SK-N-SH treated with all-trans-retinoic acid at 6 μM for 48 hours (cell line): ENCODE measurements around the gene GLA.

Source experiments
- ATAC-seq: fragments of 200-7000 bp; cut with Tn5 transposase; 3 replicates; pipeline ENCODE4 v1.9.1; 2020; ENCODE audit warnings: mild to moderate bottlenecking, moderate library complexity
- ARNTL ChIP-seq: fragments of 450-650 bp; formaldehyde crosslinking; IDR thresholded peaks from 2 replicates; pipeline ENCODE4 v1.5.0; 2020; ENCODE audit warnings: low read depth, mild to moderate bottlenecking, moderate library complexity, borderline replicate concordance
- BACH2 ChIP-seq: fragments of 250-450 bp; sonication (Bioruptor Pico); IDR thresholded peaks from 2 replicates; pipeline ENCODE4 v1.9.0; 2021; ENCODE audit warnings: mild to moderate bottlenecking, borderline replicate concordance
- CSDC2 ChIP-seq: fragments of 250-450 bp; sonication (Bioruptor Pico); IDR thresholded peaks from 2 replicates; pipeline ENCODE4 v1.5.0; 2020; ENCODE audit warnings: mild to moderate bottlenecking, moderate library complexity
- ESRRG ChIP-seq: fragments of 250-450 bp; sonication (Bioruptor Pico); IDR thresholded peaks from 2 replicates; pipeline ENCODE4 v1.6.1; 2021; ENCODE audit warnings: mild to moderate bottlenecking
- GLIS3 ChIP-seq: fragments of 250-450 bp; sonication (Bioruptor Pico); IDR thresholded peaks from 2 replicates; pipeline ENCODE4 v1.5.0; 2020; ENCODE audit warnings: mild to moderate bottlenecking, moderate library complexity
- ISL1 ChIP-seq: fragments of 250-450 bp; sonication (Bioruptor Pico); IDR thresholded peaks from 2 replicates; pipeline ENCODE4 v2.1.2; 2022; ENCODE audit warnings: mild to moderate bottlenecking, moderate library complexity
- OSR1 ChIP-seq: fragments of 250-450 bp; sonication (Bioruptor Pico); IDR thresholded peaks from 2 replicates; pipeline ENCODE4 v1.8.0; 2022; ENCODE audit warnings: moderate library complexity, mild to moderate bottlenecking, inconsistent platforms
- PPARA ChIP-seq: fragments of 250-450 bp; sonication (Bioruptor Pico); IDR thresholded peaks from 2 replicates; pipeline ENCODE4 v1.5.0; 2020; ENCODE audit warnings: mild to moderate bottlenecking, borderline replicate concordance
- SNAI2 ChIP-seq: fragments of 250-450 bp; sonication (Bioruptor Pico); IDR thresholded peaks from 2 replicates; pipeline ENCODE4 v1.5.0; 2020; ENCODE audit warnings: mild to moderate bottlenecking, moderate library complexity
- TCF4 ChIP-seq: fragments of 250-450 bp; sonication (Bioruptor Pico); IDR thresholded peaks from 2 replicates; pipeline ENCODE4 v1.8.0; 2021; ENCODE audit warnings: mild to moderate bottlenecking, moderate library complexity, borderline replicate concordance
- ZC3H10 ChIP-seq: fragments of 250-450 bp; sonication (Bioruptor Pico); IDR thresholded peaks from 2 replicates; pipeline ENCODE4 v1.5.1; 2021; ENCODE audit warnings: mild to moderate bottlenecking, moderate library complexity
- ZFP3 ChIP-seq: fragments of 250-450 bp; sonication (Bioruptor Pico); IDR thresholded peaks from 2 replicates; pipeline ENCODE4 v1.5.0; 2020; ENCODE audit warnings: mild to moderate bottlenecking, moderate library complexity
- ZFP30 ChIP-seq: fragments of 450-650 bp; formaldehyde crosslinking; IDR thresholded peaks from 2 replicates; pipeline ENCODE4 v1.5.0; 2022; ENCODE audit warnings: mild to moderate bottlenecking, moderate library complexity
- ZNF565 ChIP-seq: fragments of 450-650 bp; formaldehyde crosslinking; conservative IDR thresholded peaks from 2 replicates; pipeline ENCODE4 v1.5.0; 2020; ENCODE audit warnings: low read depth, mild to moderate bottlenecking, moderate library complexity
- ZNF70 ChIP-seq: fragments of 450-650 bp; formaldehyde crosslinking; IDR thresholded peaks from 2 replicates; pipeline ENCODE4 v1.5.0; 2020; ENCODE audit warnings: mild to moderate bottlenecking, moderate library complexity
- ZNF8 ChIP-seq: fragments of 450-650 bp; formaldehyde crosslinking; IDR thresholded peaks from 2 replicates; pipeline ENCODE4 v1.5.0; 2020; ENCODE audit warnings: mild to moderate bottlenecking, moderate library complexity
- TF ChIP-seq, protein P1 (sequence below): fragments of 250-450 bp; sonication (Bioruptor Pico); IDR thresholded peaks from 2 replicates; pipeline ENCODE4 v1.5.1; 2020; ENCODE audit warnings: low read depth, mild to moderate bottlenecking, moderate library complexity
- TF ChIP-seq, protein P2 (sequence below): fragments of 250-450 bp; sonication (Bioruptor Pico); IDR thresholded peaks from 2 replicates; pipeline ENCODE4 v1.5.1; 2021; ENCODE audit warnings: mild to moderate bottlenecking, moderate library complexity
- TF ChIP-seq, protein P3 (sequence below): fragments of 250-450 bp; sonication (Bioruptor Pico); IDR thresholded peaks from 2 replicates; pipeline ENCODE4 v1.8.0; 2020; ENCODE audit warnings: mild to moderate bottlenecking, moderate library complexity, borderline replicate concordance
- TF ChIP-seq, protein P4 (sequence below): fragments of 250-450 bp; sonication (Bioruptor Pico); IDR thresholded peaks from 2 replicates; pipeline ENCODE4 v1.8.0; 2021; ENCODE audit warnings: low read depth, mild to moderate bottlenecking, moderate library complexity, borderline replicate concordance

The GLA gene

DNA sequence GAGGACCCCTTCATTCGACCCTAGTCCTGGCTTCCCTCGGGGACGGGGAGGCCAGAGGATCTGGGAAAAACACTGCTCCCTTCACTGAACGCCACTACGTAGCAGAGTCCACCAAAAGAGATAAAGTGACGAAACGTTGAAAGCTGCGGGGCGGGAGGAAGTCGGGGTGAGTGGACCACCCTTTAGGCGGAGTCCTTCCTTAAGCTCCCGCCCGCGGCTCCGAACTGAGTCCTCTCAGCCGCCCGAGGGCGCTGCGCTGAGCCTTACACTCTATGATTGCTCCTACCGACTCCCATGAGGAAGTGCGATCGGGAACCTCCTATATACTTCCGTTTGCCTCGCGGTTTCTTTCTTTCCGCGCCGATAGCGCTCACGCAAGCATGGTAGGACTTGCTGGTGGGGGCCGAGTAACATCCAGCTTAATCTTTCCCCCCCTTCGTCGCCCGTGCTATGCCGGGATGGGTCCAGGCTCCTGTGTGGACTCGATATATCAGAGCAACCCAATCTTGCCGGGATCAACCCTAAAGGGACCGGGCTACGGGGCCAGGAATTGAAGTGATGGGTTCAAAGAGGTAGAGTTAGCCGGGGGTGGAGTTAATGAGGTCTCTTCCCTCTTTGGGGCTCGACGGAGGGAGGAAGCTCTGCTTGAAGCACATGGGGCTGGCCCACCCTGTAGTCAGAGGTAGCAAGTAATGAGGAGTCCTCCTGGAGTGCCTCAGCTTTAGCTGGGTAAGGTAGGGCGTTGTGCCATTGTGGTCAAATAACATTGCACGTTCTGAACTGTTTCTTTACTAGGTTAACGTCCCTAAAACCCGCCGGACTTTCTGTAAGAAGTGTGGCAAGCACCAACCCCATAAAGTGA is 16.8 kb downstream of the GLA start, which contains the start of gene RPL36A (continued):
- TF ChIP-seq TCF4 (no peak), ZNF8 (CRISPR knock-in tag) (no peak), ISL1 (CRISPR knock-in tag) (no peak), ZC3H10 (no peak)
- TF ChIP-seq, protein P1, sequence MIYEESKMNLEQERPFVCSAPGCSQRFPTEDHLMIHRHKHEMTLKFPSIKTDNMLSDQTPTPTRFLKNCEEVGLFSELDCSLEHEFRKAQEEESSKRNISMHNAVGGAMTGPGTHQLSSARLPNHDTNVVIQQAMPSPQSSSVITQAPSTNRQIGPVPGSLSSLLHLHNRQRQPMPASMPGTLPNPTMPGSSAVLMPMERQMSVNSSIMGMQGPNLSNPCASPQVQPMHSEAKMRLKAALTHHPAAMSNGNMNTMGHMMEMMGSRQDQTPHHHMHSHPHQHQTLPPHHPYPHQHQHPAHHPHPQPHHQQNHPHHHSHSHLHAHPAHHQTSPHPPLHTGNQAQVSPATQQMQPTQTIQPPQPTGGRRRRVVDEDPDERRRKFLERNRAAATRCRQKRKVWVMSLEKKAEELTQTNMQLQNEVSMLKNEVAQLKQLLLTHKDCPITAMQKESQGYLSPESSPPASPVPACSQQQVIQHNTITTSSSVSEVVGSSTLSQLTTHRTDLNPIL (CRISPR knock-in tag), result no peak; the same call in 1 of the 2 replicates

DNA sequence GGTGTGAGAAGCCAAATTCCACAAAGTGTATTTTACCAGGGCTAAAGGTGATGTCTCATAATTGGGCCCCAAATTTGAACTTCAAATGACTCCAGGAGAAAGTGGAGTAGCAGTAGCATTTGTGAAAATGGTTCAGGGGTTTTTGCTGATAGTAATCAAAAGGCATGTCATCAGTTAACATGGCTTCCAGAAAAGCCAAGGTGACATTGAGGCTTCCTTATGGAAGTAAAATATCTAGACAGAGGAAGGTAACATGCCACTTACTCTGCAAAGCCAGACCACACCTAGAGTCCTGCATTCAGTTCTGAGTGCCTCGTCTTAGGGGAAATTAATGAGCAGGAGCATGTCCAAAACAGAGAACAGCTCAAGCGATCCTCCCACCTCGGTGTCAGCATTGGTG is 19.1 kb downstream of the GLA start:
- no peak for TF ChIP-seq ZC3H10
- TF ChIP-seq ZFP30 (CRISPR knock-in tag), result no peak
- TF ChIP-seq PPARA (CRISPR knock-in tag), result no peak
- TF ChIP-seq ZNF70 (CRISPR knock-in tag), result no peak
- TF ChIP-seq, protein P2, sequence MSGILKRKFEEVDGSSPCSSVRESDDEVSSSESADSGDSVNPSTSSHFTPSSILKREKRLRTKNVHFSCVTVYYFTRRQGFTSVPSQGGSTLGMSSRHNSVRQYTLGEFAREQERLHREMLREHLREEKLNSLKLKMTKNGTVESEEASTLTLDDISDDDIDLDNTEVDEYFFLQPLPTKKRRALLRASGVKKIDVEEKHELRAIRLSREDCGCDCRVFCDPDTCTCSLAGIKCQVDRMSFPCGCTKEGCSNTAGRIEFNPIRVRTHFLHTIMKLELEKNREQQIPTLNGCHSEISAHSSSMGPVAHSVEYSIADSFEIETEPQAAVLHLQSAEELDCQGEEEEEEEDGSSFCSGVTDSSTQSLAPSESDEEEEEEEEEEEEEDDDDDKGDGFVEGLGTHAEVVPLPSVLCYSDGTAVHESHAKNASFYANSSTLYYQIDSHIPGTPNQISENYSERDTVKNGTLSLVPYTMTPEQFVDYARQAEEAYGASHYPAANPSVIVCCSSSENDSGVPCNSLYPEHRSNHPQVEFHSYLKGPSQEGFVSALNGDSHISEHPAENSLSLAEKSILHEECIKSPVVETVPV (CRISPR knock-in tag), result no peak
- no peak for TF ChIP-seq SNAI2 (CRISPR knock-in tag)
- no peak for TF ChIP-seq ISL1 (CRISPR knock-in tag)
- TF ChIP-seq, protein P1 (CRISPR knock-in tag), result no peak
- TF ChIP-seq ZNF8 (CRISPR knock-in tag), result no peak
- TF ChIP-seq TCF4, result no peak
- TF ChIP-seq, all 23 proteins: peak for 0
- no peak for ATAC-seq

DNA sequence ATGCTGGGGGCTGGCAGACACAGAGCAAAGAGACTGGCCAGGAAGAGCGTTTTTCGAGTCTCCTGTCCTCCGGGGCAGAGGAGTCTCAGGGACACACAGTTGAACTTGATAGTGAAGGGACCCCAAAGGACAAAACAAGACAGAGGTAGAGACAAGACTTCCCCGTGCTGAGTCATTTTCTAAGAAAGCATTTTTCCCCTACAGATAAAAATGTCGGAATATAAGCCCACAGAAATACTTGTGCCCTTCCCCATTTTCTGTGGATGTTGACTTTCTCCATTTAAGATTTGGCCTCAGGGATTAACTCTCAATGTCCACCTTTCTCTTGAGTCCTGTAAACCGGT is 21.2 kb downstream of the GLA start:
- ATAC-seq, result no peak
- TF ChIP-seq ZNF70 (CRISPR knock-in tag) (no peak), OSR1 (CRISPR knock-in tag) (no peak), ZNF565 (no peak), ZFP3 (CRISPR knock-in tag) (no peak)

DNA sequence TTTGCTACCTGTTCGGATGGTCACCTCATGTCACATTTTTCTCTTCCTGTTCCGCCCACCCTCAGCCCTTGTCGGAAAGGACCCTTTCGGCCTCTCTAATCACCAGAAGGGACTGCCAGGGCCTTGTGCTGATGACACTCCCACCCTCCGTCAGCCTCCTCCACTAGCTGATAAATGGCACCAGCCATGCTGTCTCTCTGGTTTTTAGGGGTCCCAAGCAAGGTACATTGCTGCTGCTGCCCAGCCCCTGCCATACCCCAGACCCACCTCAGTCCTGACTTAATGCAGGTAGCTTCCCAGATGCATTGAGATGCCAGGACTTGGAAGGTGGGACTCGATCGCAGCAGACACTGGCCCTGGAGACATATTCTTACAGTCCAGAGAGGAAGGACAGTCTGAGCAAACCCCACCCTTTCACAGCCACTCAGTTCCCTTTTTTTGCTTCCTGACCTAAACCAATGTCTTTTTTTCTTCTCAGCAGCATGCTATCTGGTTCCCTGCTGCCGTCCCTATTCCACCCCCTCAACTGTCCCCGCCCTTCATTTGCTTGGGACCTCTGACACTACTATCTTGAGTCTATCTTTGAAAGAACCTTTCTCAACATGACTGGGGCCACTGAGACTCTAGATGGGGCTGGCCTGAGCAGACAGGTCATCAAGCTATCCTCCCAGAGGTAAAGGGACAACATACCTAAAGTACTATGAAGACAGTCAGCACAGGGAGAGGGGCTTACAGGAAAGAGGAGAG is 21.8 kb downstream of the GLA start, which contains the start of gene BTK:
BTK (minus strand) TSS at position 397 of the 747 bp plus-strand sequence. CDS start 10,907 bp downstream, outside the sequence.
- no peak for ATAC-seq
- TF ChIP-seq, protein P3, sequence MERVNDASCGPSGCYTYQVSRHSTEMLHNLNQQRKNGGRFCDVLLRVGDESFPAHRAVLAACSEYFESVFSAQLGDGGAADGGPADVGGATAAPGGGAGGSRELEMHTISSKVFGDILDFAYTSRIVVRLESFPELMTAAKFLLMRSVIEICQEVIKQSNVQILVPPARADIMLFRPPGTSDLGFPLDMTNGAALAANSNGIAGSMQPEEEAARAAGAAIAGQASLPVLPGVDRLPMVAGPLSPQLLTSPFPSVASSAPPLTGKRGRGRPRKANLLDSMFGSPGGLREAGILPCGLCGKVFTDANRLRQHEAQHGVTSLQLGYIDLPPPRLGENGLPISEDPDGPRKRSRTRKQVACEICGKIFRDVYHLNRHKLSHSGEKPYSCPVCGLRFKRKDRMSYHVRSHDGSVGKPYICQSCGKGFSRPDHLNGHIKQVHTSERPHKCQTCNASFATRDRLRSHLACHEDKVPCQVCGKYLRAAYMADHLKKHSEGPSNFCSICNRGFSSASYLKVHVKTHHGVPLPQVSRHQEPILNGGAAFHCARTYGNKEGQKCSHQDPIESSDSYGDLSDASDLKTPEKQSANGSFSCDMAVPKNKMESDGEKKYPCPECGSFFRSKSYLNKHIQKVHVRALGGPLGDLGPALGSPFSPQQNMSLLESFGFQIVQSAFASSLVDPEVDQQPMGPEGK (CRISPR knock-in tag), result no peak
- no peak for TF ChIP-seq ISL1 (CRISPR knock-in tag)

DNA sequence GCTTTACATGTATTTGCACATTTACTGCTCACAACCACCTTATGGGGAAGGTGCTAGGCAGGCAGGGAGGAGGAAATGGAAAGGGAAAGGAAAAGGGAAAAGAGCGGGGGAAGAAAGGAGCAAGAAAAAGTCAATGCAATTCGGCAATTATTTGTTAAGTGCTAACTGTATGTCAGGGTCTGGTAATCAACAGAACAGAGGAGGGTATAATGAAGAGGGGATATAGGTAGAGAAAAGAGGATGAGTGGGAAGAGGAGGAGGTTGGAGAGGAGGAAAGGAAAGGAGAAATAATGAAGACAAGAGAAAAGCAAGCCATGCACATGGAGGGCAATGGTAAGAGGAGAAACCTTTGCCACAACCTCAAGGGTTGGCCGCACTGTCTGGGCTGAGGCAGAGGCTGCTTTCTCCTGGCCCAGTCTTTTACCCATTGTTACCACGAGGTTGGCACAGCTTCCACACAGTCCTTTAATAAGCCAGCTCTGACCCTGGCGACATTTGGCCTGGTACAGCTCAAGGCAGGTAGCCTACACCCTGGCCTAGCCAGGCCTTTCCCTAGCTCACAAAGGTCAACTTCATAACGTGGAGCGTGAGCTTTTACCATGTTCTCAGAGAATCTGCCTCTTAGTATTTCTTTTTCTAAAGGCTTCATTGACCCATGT is 22.6 kb downstream of the GLA start:
- TF ChIP-seq, protein P2 (CRISPR knock-in tag), result no peak
- no peak for TF ChIP-seq OSR1 (CRISPR knock-in tag)
- TF ChIP-seq, protein P4, sequence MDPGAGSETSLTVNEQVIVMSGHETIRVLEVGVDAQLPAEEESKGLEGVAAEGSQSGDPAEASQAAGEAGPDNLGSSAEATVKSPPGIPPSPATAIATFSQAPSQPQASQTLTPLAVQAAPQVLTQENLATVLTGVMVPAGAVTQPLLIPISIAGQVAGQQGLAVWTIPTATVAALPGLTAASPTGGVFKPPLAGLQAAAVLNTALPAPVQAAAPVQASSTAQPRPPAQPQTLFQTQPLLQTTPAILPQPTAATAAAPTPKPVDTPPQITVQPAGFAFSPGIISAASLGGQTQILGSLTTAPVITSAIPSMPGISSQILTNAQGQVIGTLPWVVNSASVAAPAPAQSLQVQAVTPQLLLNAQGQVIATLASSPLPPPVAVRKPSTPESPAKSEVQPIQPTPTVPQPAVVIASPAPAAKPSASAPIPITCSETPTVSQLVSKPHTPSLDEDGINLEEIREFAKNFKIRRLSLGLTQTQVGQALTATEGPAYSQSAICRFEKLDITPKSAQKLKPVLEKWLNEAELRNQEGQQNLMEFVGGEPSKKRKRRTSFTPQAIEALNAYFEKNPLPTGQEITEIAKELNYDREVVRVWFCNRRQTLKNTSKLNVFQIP (CRISPR knock-in tag), result no peak
- TF ChIP-seq ISL1 (CRISPR knock-in tag), result no peak
- no peak for TF ChIP-seq CSDC2 (CRISPR knock-in tag)
- no peak for TF ChIP-seq ZFP3 (CRISPR knock-in tag)
- TF ChIP-seq ZC3H10, result no peak
- no peak for TF ChIP-seq PPARA (CRISPR knock-in tag)
- no peak for TF ChIP-seq ESRRG (CRISPR knock-in tag)
- TF ChIP-seq GLIS3, result no peak
- TF ChIP-seq BACH2 (CRISPR knock-in tag), result no peak
- TF ChIP-seq, protein P3 (CRISPR knock-in tag), result no peak
- TF ChIP-seq ARNTL (CRISPR knock-in tag), result no peak
- ATAC-seq, result no peak
